IPS DF 6.9 (cell line): Measurements from ENCODE around the gene PLRG1.

Experiments used
- DNase-seq: peaks from one replicate; pipeline ENCODE4 v3.0.0-alpha.2; 2013; ENCODE audit warnings: low read depth, low spot score
- H3K27ac ChIP-seq: one replicate; pipeline ENCODE4 v1.5.1; 2013; ENCODE audit warnings: low read length, control low read depth
- H3K27me3 ChIP-seq: 2 replicates; pipeline ENCODE4 v1.6.1; 2013; ENCODE audit warnings: mild to moderate bottlenecking, low read length; ENCODE audit not compliant: control insufficient read depth, insufficient read depth
- H3K36me3 ChIP-seq: 2 replicates; pipeline ENCODE4 v1.6.1; 2013; ENCODE audit warnings: low read length; ENCODE audit not compliant: control insufficient read depth, insufficient read depth
- H3K4me1 ChIP-seq: 2 replicates; pipeline ENCODE4 v1.6.1; 2013; ENCODE audit warnings: low read length; ENCODE audit not compliant: control insufficient read depth, insufficient read depth
- H3K4me3 ChIP-seq: 2 replicates; pipeline ENCODE4 v1.5.1; 2013; ENCODE audit warnings: mild to moderate bottlenecking, low read length
- H3K9me3 ChIP-seq: 2 replicates; pipeline ENCODE4 v1.6.1; 2013; ENCODE audit warnings: low read length, inconsistent platforms; ENCODE audit not compliant: control insufficient read depth, insufficient read depth
- WGBS: extraction: QIAGEN DNeasy Blood & Tissue Kit; methylation state at CpG from one replicate; pipeline ENCODE4 v1.1.7; 2013; ENCODE audit warnings: mixed read lengths, missing lambda C conversion rate; ENCODE audit not compliant: insufficient read length, insufficient coverage; 5-methylcytosine and 5-hydroxymethylcytosine counted together

PLRG1 gene

DNA sequence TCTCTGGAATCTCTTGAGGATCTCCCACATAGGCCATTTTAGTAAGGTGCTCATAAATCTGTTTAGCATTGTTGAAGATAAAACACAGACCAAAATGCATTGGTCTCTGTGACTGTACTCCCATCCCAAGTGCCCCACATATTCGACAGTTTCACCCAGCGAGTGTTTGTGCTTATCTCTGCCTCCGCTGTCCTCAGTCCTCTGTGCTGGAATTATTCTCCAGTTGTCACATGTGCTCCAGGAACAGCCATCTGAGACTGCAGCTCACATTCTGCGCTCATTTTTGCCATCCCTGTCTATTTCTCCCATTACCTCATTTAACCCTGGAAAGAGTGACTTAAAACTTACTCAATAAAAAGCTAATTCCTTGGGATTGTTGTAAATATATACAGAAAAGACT is 31.0 kb downstream of the PLRG1 start:
- no peaks in the 10 kb centered on the region for H3K9me3 ChIP-seq
- H3K36me3 ChIP-seq = no peaks in the 10 kb centered on the region
- no peaks in the 10 kb centered on the region for H3K4me1 ChIP-seq
- no peak overlapping the region for H3K4me3 ChIP-seq
- WGBS = no CpG with 5 or more reads among the region's 4 CpGs
- no peak for DNase-seq
- H3K27me3 ChIP-seq = no peaks in the 10 kb centered on the region
- no peak overlapping the region for H3K27ac ChIP-seq

DNA sequence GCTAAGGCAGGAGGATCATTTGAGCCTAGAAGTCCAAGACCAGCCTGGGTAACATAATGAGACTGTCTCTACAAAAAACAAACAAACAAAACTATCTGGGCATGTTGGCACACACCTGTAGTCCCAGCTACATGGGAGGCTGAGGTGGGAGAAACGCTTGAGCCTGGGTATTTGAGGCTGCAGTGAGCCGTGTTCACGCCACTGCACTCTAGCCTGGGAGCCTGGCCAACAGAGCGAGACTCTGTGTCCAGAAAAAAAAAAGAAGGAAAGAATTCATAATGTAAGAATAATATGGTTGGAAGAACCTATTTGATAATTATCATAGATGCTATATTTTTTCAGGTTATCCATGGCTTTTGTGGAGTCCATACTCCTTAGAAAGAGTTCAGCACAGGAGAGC is 32.6 kb downstream of the PLRG1 start:
- Histone ChIP-seq H3K4me3 (no peak overlapping the region), H3K27me3 (no peaks in the 10 kb centered on the region), H3K4me1 (no peaks in the 10 kb centered on the region), H3K36me3 (no peaks in the 10 kb centered on the region), H3K9me3 (no peaks in the 10 kb centered on the region), H3K27ac (no peak overlapping the region)
- no CpG with 5 or more reads among the region's 4 CpGs for WGBS
- DNase-seq = no peak

GRCh38 chr4:154516318-154517029 is 33.7 kb downstream of the PLRG1 start:
- no peak overlapping the region for H3K27ac ChIP-seq
- H3K27me3 ChIP-seq = no peaks in the 10 kb centered on the region
- no peaks in the 10 kb centered on the region for H3K9me3 ChIP-seq
- DNase-seq = no peak
- H3K4me3 ChIP-seq = no peak overlapping the region
- no CpG with 5 or more reads among the region's 1 CpG for WGBS
- H3K4me1 ChIP-seq = no peaks in the 10 kb centered on the region
- H3K36me3 ChIP-seq = no peaks in the 10 kb centered on the region

GRCh38 chr4:154511981-154512380 is 38.2 kb downstream of the PLRG1 start:
- Histone ChIP-seq H3K27ac (no peak overlapping the region), H3K27me3 (no peaks in the 10 kb centered on the region), H3K4me3 (no peak overlapping the region), H3K36me3 (no peaks in the 10 kb centered on the region), H3K4me1 (no peaks in the 10 kb centered on the region), H3K9me3 (no peaks in the 10 kb centered on the region)
- DNase-seq = no peak
- WGBS = no CpG with 5 or more reads among the region's 4 CpGs

DNA sequence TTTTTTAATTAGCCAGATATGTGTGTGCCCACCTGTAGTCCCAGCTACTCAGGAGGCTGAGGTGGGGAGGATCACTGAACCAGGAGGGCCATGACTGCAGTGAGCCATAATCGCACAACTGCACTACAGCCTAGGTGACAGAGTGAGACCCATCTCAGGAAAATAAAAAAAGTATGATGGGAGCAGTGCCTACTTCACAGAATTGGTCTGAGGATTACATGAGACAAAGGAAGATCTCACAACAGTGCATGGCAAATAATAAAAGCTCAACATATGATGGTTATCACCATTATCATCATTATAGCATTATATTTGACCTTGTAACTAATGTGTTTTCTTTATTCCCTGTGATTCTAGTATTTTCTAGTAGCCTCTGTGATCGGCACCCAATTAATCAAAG is 38.7 kb downstream of the PLRG1 start:
- Histone ChIP-seq H3K27me3 (no peaks in the 10 kb centered on the region), H3K4me1 (no peaks in the 10 kb centered on the region), H3K4me3 (no peak overlapping the region), H3K27ac (no peak overlapping the region), H3K36me3 (no peaks in the 10 kb centered on the region), H3K9me3 (no peaks in the 10 kb centered on the region)
- no CpG with 5 or more reads among the region's 2 CpGs for WGBS
- DNase-seq = no peak

GRCh38 chr4:154507156-154507555 is 43.0 kb downstream of the PLRG1 start:
- H3K27ac ChIP-seq = no peak overlapping the region
- no peak for DNase-seq
- no peaks in the 10 kb centered on the region for H3K9me3 ChIP-seq
- H3K4me1 ChIP-seq = no peaks in the 10 kb centered on the region
- H3K27me3 ChIP-seq = no peaks in the 10 kb centered on the region
- no peaks in the 10 kb centered on the region for H3K36me3 ChIP-seq
- WGBS = no CpG with 5 or more reads among the region's 3 CpGs
- H3K4me3 ChIP-seq = no peak overlapping the region

DNA sequence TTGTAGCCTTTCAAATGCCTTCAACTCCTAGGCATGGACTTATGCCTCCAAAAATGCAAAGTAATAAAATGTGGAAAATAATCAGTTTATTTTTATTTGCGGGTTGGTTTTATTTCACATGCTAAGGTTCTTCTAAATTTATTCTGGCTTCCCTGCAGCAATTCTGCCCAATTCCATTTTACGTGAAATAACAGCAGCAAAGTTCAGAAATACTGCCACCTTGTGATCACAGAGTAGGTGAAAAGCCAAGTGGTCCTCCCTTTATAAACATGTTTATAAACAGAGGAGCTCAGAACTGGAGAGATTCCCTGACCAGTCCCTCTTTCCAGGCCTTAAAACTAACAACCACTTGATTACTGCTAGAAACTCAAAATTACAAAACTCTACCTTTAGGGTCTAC is 43.9 kb downstream of the PLRG1 start:
- no peak for DNase-seq
- H3K4me3 ChIP-seq = no peak overlapping the region
- H3K36me3 ChIP-seq = no peaks in the 10 kb centered on the region
- no peaks in the 10 kb centered on the region for H3K9me3 ChIP-seq
- WGBS = no CpG with 5 or more reads among the region's 2 CpGs
- no peaks in the 10 kb centered on the region for H3K4me1 ChIP-seq
- no peaks in the 10 kb centered on the region for H3K27me3 ChIP-seq
- H3K27ac ChIP-seq = no peak overlapping the region

DNA sequence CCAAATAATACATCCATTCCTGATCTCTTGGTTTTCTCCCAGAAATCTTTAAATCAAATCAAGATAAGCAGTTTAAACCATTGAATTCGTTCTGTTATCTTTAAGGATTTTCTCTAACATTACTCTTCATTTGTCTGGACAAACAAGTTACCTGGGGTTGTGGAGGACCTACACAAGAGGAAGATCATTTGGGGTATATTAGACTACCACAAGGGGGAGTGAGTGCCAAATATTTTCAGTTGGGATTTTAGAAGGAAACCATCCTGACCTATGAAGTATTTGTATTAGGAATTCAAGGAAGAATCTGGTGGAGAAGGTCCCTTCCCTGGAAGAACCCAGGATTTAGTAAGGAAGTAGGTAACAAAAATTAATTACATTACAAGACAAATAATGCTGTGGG is 46.6 kb downstream of the PLRG1 start:
- DNase-seq = no peak
- WGBS = no CpG with 5 or more reads among the region's 1 CpG
- H3K27me3 ChIP-seq = no peaks in the 10 kb centered on the region
- no peak overlapping the region for H3K4me3 ChIP-seq
- H3K4me1 ChIP-seq = no peaks in the 10 kb centered on the region
- no peak overlapping the region for H3K27ac ChIP-seq
- H3K9me3 ChIP-seq = no peaks in the 10 kb centered on the region
- H3K36me3 ChIP-seq = no peaks in the 10 kb centered on the region

- no peak overlapping the region for H3K27ac ChIP-seq
- no peaks in the 10 kb centered on the region for H3K4me1 ChIP-seq
- no peaks in the 10 kb centered on the region for H3K9me3 ChIP-seq
- no peak for DNase-seq
- no peaks in the 10 kb centered on the region for H3K36me3 ChIP-seq
- no peak overlapping the region for H3K4me3 ChIP-seq
- H3K27me3 ChIP-seq = no peaks in the 10 kb centered on the region
- no CpG with 5 or more reads among the region's 6 CpGs for WGBS
Measured at GRCh38 chr4:154502111-154502510, 48.1 kb downstream of the PLRG1 start.

- Histone ChIP-seq H3K4me1 (no peaks in the 10 kb centered on the region), H3K36me3 (no peaks in the 10 kb centered on the region), H3K27me3 (no peaks in the 10 kb centered on the region), H3K27ac (no peak overlapping the region), H3K4me3 (no peak overlapping the region), H3K9me3 (no peaks in the 10 kb centered on the region)
- DNase-seq = no peak
- no CpG with 5 or more reads among the region's 5 CpGs for whole genome bisulfite sequencing
Measured at GRCh38 chr4:154497889-154498288, 52.3 kb downstream of the PLRG1 start.

GRCh38 chr4:154495867-154496266 is 54.3 kb downstream of the PLRG1 start:
- Histone ChIP-seq H3K36me3 (no peaks in the 10 kb centered on the region), H3K27ac (no peak overlapping the region), H3K9me3 (no peaks in the 10 kb centered on the region), H3K4me1 (peaks cover 1% of the 10 kb centered on the region; the same call in 1 of the 2 replicates), H3K27me3 (peaks cover 5% of the 10 kb centered on the region; the same call in 1 of the 2 replicates), H3K4me3 (no peak overlapping the region)
- WGBS = no CpG with 5 or more reads among the region's 2 CpGs
- no peak for DNase-seq
